Measurements from ENCODE around the gene ITGA7. TPM values are rescaled to one million over a fixed set of nuclear protein-coding genes. Genes with fewer than 3 reads are reported as not detected.

ITGA7 gene
- total RNA-seq, 1 experiment from 2014 or later = 96.2 TPM

- H3K27me3 Mint-ChIP-seq (ENCODE audit: low read depth) = peaks cover 2% of the 10 kb centered on the region; the same call in 1 of the 2 replicates
- peaks cover 23% of the 10 kb centered on the region for H3K36me3 Mint-ChIP-seq
- H3K9me3 Mint-ChIP-seq = no peaks in the 10 kb centered on the region
- peak overlapping the region; percentile 97 for H3K4me3 Mint-ChIP-seq
- peak overlapping the region; percentile 67 for H3K27ac Mint-ChIP-seq
- peaks cover 59% of the 10 kb centered on the region for H3K4me1 Mint-ChIP-seq
- ATAC-seq (no peak), DNase-seq (ENCODE audit: low spot score) (no peak)
- POLR2A ChIA-PET = interaction anchor here (0.7 to 4.0 kb wide), 6 partner anchors 8 to 136 kb away, joined by 3 to 19 read pairs (median 5); partner anchors contain the start of genes CD63, DNAJC14, ORMDL2 and SARNP
- CTCF ChIA-PET = interaction anchor here (0.8 to 3.4 kb wide), 13 partner anchors 8 to 229 kb away, joined by 3 to 24 read pairs (median 4); partner anchors contain the start of genes CD63, DNAJC14, ITGA7 and ORMDL2
- TF ChIP-seq NFE2L1 (CRISPR knock-in tag; IDR thresholded peaks at IDR 0.05) = no peak
- TF ChIP-seq RORB (CRISPR knock-in tag; IDR thresholded peaks at IDR 0.05) = no peak
- TF ChIP-seq USF2 (CRISPR knock-in tag; IDR thresholded peaks at IDR 0.05) = peak; percentile 42; the same call in 1 of the 2 replicates
- TF ChIP-seq, protein P1, sequence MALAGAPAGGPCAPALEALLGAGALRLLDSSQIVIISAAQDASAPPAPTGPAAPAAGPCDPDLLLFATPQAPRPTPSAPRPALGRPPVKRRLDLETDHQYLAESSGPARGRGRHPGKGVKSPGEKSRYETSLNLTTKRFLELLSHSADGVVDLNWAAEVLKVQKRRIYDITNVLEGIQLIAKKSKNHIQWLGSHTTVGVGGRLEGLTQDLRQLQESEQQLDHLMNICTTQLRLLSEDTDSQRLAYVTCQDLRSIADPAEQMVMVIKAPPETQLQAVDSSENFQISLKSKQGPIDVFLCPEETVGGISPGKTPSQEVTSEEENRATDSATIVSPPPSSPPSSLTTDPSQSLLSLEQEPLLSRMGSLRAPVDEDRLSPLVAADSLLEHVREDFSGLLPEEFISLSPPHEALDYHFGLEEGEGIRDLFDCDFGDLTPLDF (CRISPR knock-in tag; IDR thresholded peaks at IDR 0.05) = no peak
- TF ChIP-seq ZBTB21 (CRISPR knock-in tag; IDR thresholded peaks at IDR 0.05; ENCODE audit: borderline replicate concordance) = no peak
- no peak for TF ChIP-seq ZBTB43 (CRISPR knock-in tag; IDR thresholded peaks at IDR 0.05)
- TF ChIP-seq NFYB (CRISPR knock-in tag; conservative IDR thresholded peaks at IDR 0.05; ENCODE audit: low read depth) = 0 out of 2 replicates have a peak, but pooled peaks have one; percentile 15
Measured at GRCh38 chr12:55744340-55745030, 36.8 kb upstream of the ITGA7 start.

DNA sequence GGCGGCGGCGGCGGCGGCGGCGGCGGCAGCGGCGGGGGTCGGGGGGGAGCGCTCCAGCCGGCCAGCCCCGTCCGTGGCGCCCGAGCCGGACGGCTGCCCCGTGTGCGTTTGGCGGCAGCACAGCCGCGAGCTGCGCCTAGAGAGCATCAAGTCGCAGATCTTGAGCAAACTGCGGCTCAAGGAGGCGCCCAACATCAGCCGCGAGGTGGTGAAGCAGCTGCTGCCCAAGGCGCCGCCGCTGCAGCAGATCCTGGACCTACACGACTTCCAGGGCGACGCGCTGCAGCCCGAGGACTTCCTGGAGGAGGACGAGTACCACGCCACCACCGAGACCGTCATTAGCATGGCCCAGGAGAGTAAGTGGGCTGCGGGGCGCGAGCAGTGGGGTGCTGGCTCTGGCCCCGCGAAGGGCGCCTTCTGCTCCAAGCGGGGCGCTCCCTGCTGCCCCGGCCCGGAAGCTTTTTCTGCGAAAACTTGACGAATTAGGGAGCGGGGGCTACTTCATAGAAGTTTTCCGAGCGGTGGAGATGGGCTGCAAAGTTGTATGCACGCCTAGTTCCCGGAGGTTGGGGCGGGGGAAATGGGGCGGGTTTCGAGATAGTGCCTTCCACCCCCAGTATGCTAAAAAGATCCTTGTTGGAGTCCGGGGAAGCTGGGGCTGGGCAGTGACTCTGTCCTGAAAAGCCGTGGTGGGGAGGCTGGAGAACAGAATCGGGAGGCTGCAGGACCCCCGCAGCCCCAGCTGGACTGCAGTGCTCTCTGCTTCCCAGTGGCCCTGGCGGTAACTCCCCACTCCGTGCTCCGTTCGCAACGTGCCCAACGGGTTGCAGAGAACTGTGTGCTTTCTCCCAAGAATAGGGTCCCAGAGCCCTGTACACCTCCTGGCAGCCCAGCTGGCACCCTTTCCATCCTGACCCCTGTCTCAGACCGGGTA is 36.0 kb upstream of the ITGA7 start:
- ChIA-PET CTCF (interaction anchor here (0.9 to 3.4 kb wide), 10 partner anchors 8 to 230 kb away, joined by 3 to 24 read pairs (median 4); partner anchors contain the start of genes CD63, ORMDL2, RAB5B and SARNP), POLR2A (interaction anchor here (0.9 to 4.0 kb wide), 6 partner anchors 9 to 137 kb away, joined by 3 to 19 read pairs (median 5); partner anchors contain the start of genes CD63, DNAJC14, ORMDL2 and SARNP)
- H3K27me3 Mint-ChIP-seq (ENCODE audit: low read depth) = peaks cover 2% of the 10 kb centered on the region; the same call in 1 of the 2 replicates
- H3K27ac Mint-ChIP-seq = peak overlapping the region; percentile 69
- ATAC-seq (peak; percentile 7), DNase-seq (ENCODE audit: low spot score) (peak; percentile 67)
- peaks cover 15% of the 10 kb centered on the region for H3K36me3 Mint-ChIP-seq
- peak overlapping the region; percentile 97 for H3K4me3 Mint-ChIP-seq
- TF ChIP-seq ZNF263 (CRISPR knock-in tag; IDR thresholded peaks at IDR 0.05; ENCODE audit: low read depth) (0 out of 2 replicates have a peak, but pooled peaks have one; percentile 38), KAT7 (CRISPR knock-in tag; IDR thresholded peaks at IDR 0.05; ENCODE audit: borderline replicate concordance) (peak; percentile 40; the same call in 1 of the 2 replicates), SP1 (CRISPR knock-in tag; conservative IDR thresholded peaks at IDR 0.05) (no peak), GTF2I (CRISPR knock-in tag; conservative IDR thresholded peaks at IDR 0.05) (0 out of 2 replicates have a peak, but pooled peaks have one; percentile 5), TEAD1 (CRISPR knock-in tag; IDR thresholded peaks at IDR 0.05) (0 out of 2 replicates have a peak, but pooled peaks have one; percentile 28)
- TF ChIP-seq, protein P2, sequence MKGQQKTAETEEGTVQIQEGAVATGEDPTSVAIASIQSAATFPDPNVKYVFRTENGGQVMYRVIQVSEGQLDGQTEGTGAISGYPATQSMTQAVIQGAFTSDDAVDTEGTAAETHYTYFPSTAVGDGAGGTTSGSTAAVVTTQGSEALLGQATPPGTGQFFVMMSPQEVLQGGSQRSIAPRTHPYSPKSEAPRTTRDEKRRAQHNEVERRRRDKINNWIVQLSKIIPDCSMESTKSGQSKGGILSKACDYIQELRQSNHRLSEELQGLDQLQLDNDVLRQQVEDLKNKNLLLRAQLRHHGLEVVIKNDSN (CRISPR knock-in tag; IDR thresholded peaks at IDR 0.05) = peak; percentile 23; the same call in 1 of the 2 replicates
- H3K9me3 Mint-ChIP-seq = no peaks in the 10 kb centered on the region
- H3K4me1 Mint-ChIP-seq = peaks cover 51% of the 10 kb centered on the region
